ENCODE measurements around the gene PHACTR2. TPM values are rescaled to one million over a fixed set of nuclear protein-coding genes. Genes with fewer than 3 reads are reported as not detected.
A peak's percentile ranks its signal among the peaks of the same experiment; 100 is the strongest.
"Not testable (repeated sequence)": the region's sequence is repeated elsewhere in the genome, so short reads cannot be mapped to it uniquely, and the experiment has no call there.

Gene PHACTR2
- total RNA-seq, 1 donor from 2014 or later, result 142 TPM

DNA sequence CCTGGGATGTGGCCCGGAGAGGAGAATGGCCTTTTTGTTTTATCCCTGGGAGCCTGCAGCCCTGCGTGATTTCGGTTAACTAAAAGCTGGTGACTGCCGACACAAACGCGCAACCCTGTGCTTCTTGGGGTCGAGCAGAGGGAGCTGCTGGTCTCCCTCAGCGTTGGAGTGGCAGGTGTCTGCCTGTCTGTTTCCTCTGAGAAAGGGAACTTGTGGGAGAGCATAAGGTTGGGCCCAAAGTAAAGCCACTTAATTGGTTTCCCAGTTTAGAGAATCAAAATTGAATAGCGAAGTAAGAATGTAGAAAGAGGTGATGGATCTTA is 165.9 kb downstream of the PHACTR2 start:
- H3K4me1 ChIP-seq, result peaks cover 16% of the 10 kb centered on the region
- H3K36me3 ChIP-seq, result peaks cover 43% of the 10 kb centered on the region
- ATAC-seq (peak; percentile 2), DNase-seq (no peak)
- no peaks in the 10 kb centered on the region for H3K27me3 ChIP-seq
- H3K27ac ChIP-seq, result peak overlapping the region; percentile 97
- no peaks in the 10 kb centered on the region for H3K9me3 ChIP-seq
- peak overlapping the region; percentile 91 for H3K4me3 ChIP-seq
- TF ChIP-seq, protein P1, sequence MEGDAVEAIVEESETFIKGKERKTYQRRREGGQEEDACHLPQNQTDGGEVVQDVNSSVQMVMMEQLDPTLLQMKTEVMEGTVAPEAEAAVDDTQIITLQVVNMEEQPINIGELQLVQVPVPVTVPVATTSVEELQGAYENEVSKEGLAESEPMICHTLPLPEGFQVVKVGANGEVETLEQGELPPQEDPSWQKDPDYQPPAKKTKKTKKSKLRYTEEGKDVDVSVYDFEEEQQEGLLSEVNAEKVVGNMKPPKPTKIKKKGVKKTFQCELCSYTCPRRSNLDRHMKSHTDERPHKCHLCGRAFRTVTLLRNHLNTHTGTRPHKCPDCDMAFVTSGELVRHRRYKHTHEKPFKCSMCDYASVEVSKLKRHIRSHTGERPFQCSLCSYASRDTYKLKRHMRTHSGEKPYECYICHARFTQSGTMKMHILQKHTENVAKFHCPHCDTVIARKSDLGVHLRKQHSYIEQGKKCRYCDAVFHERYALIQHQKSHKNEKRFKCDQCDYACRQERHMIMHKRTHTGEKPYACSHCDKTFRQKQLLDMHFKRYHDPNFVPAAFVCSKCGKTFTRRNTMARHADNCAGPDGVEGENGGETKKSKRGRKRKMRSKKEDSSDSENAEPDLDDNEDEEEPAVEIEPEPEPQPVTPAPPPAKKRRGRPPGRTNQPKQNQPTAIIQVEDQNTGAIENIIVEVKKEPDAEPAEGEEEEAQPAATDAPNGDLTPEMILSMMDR (IDR thresholded peaks at IDR 0.05), result no peak
- intact Hi-C loops (cut with DNase I), result no loop called here

DNA sequence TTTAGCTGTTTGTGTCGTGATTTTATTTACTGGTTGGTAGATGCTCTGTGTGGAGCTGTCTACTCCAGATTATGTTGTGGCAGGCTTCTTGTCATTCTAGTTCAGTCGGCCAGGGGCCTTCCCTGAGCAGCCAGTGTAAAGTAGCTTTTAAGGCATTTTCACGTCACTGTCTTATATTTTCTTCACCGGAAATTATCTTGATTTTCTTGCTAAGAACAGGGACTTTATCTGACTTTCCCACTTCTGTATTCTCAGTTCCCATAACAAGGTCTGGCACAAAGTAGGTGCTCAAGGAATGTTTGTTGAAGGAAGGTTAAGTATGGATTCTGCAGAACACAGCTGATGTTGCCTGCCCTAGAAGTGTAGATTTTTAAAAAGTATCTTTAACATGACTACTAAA is 166.2 kb downstream of the PHACTR2 start:
- intact Hi-C loops (cut with DNase I), result no loop called here
- Histone ChIP-seq H3K4me1 (peaks cover 16% of the 10 kb centered on the region), H3K9me3 (no peaks in the 10 kb centered on the region), H3K36me3 (peaks cover 47% of the 10 kb centered on the region), H3K4me3 (peak overlapping the region; percentile 91), H3K27me3 (no peaks in the 10 kb centered on the region), H3K27ac (peak overlapping the region; percentile 97)
- ATAC-seq (no peak), DNase-seq (no peak)
- TF ChIP-seq, protein P1 (IDR thresholded peaks at IDR 0.05), result no peak

DNA sequence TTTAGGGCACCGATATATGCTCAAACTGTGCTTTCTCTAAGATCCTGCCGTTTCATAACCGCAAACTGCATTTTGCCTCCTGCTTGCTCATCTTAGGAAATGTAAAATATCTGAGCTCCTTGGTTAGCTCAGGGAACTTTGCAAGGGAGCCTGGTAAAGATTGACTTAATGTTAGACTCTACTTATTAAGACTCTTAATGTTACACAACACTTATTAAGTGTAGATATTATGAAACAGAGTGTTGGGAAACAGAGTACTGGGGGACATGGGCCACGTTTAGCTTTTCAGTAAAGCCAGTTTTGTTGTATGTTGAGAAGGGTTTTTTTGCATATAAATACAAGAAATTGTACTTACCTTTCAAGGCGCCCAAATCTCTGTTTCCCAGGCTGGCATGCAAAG is 167.3 kb downstream of the PHACTR2 start:
- TF ChIP-seq, protein P1 (IDR thresholded peaks at IDR 0.05), result no peak
- Histone ChIP-seq H3K36me3 (peaks cover 57% of the 10 kb centered on the region), H3K27ac (peak overlapping the region; percentile 97), H3K4me1 (peaks cover 16% of the 10 kb centered on the region), H3K27me3 (no peaks in the 10 kb centered on the region), H3K4me3 (no peak overlapping the region), H3K9me3 (no peaks in the 10 kb centered on the region)
- DNase-seq, result no peak
- ATAC-seq, result no peak
- intact Hi-C loops (cut with DNase I), result no loop called here

DNA sequence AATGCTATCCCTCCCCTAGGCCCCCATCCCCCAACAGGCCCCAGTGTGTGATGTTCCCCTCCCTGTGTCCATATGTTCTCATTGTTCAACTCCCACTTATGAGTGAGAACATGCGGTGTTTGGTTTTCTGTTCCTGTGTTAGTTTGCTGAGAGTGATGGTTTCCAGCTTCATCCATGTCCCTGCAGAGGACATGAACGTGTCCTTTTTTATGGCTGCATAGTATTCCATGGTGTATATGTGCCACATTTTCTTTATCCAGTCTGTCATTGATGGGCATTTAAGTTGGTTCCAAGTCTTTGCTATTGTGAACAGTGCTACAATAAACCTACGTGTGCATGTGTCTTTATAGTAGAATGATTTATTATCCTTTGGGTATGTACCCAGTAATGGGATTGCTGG is 173.9 kb downstream of the PHACTR2 start:
- intact Hi-C loops (cut with DNase I); DNase-seq; H3K4me1 ChIP-seq; ATAC-seq; H3K4me3 ChIP-seq; H3K9me3 ChIP-seq; H3K27me3 ChIP-seq; H3K27ac ChIP-seq: not testable (repeated sequence)
- H3K36me3 ChIP-seq, result peaks cover 83% of the 10 kb centered on the region

DNA sequence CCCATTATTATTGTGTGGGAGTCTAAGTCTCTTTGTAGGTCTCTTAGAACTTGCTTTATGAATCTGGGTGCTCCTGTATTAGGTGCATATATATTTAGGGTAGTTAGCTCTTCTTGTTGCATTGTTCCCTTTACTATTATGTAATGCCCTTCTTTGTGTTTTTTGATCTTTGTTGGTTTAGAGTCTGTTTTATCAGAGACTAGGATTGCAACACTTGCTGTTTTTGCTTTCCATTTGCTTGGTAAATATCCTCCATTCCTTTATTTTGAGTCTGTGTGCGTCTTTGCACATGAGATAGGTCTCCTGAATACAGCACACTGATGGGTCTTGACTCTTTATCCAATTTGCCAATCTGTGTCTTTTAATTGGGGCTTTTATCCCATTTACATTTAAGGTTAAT is 177.3 kb downstream of the PHACTR2 start:
- H3K4me3 ChIP-seq; ATAC-seq; H3K27me3 ChIP-seq; DNase-seq; intact Hi-C loops (cut with DNase I); H3K27ac ChIP-seq; H3K9me3 ChIP-seq; H3K4me1 ChIP-seq: not testable (repeated sequence)
- peaks cover 83% of the 10 kb centered on the region for H3K36me3 ChIP-seq

DNA sequence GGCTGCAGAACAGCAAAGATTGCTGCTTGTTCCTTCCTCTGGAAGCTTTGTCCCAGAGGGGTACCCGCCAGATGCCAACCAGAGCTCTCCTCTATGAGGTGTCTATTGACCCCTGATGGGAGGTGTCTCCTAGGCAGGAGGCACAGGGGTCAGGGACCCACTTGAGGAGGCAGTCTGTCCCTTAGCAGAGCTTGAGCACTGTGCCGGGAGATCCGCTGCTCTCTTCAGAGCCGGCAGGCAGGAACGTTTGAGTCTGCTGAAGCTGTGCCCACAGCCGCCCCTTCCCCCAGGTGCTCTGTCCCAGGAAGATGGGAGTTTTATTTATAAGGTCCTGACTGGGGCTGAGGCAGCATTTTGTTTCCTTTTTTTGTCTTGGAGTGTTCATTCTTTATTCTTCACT is 179.0 kb downstream of the PHACTR2 start:
- intact Hi-C loops (cut with DNase I), result not testable (repeated sequence)

DNA sequence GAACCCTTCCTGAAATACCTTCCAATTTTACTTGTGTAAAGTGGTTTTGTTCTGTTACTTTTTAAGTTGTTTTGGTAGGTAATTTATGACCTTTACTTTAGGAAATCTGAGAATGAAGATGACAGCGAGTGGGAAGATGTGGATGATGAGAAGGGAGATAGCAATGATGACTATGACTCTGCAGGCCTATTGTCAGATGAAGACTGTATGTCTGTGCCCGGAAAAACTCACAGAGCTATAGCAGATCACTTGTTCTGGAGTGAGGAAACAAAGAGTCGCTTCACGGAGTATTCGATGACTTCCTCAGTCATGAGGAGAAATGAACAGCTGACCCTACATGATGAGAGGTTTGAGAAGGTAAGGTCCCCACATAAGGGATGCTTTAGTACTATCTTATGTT is 179.9 kb downstream of the PHACTR2 start:
- Histone ChIP-seq H3K36me3 (peaks cover 83% of the 10 kb centered on the region), H3K9me3 (no peaks in the 10 kb centered on the region), H3K27ac (no peak overlapping the region), H3K4me1 (no peaks in the 10 kb centered on the region), H3K4me3 (no peak overlapping the region), H3K27me3 (no peaks in the 10 kb centered on the region)
- TF ChIP-seq, protein P1 (IDR thresholded peaks at IDR 0.05), result no peak
- DNase-seq, result no peak
- ATAC-seq, result no peak
- intact Hi-C loops (cut with DNase I), result no loop called here

More for the DNA sequence above, 179.0 kb downstream of the PHACTR2 start:
- not testable (repeated sequence) for ATAC-seq, DNase-seq, H3K9me3 ChIP-seq, H3K27me3 ChIP-seq, H3K4me3 ChIP-seq, H3K4me1 ChIP-seq, H3K27ac ChIP-seq
- peaks cover 83% of the 10 kb centered on the region for H3K36me3 ChIP-seq
